Liver (tissue), 9 donors: ENCODE measurements around the gene HDAC6. TPM values are rescaled to one million over a fixed set of nuclear protein-coding genes. Genes with fewer than 3 reads are reported as not detected.

ENCODE experiments used
- DNase-seq: peaks from one replicate; pipeline ENCODE4 v3.0.0-alpha.2; 2017; ENCODE audit warnings: low spot score
- H3K27ac ChIP-seq, 2 donors: one replicate each; pipeline ENCODE4 v1.7.0; 2013; ENCODE audit warnings: inconsistent platforms in 2 of 2, low read length in 2 of 2, control low read depth in 1 of 2, low read depth in 1 of 2, mild to moderate bottlenecking in 1 of 2
- H3K27me3 ChIP-seq, 4 donors: one replicate each; pipeline versions ENCODE4 v1.6.1 to v1.7.0; 2013; ENCODE audit warnings: low read length in 3 of 4, inconsistent platforms in 1 of 4, mild to moderate bottlenecking in 1 of 4, moderate library complexity in 1 of 4; ENCODE audit not compliant: control insufficient read depth in 4 of 4, insufficient read depth in 4 of 4
- H3K36me3 ChIP-seq, 4 donors: one replicate each; pipeline versions ENCODE4 v1.6.1 to v1.7.0; 2013; ENCODE audit warnings: low read length in 3 of 4, mild to moderate bottlenecking in 3 of 4, low read depth in 1 of 4, moderate library complexity in 1 of 4; ENCODE audit not compliant: control insufficient read depth in 4 of 4, insufficient read depth in 3 of 4
- H3K4me1 ChIP-seq, 4 donors: one replicate each; pipeline versions ENCODE4 v1.6.1 to v1.7.0; 2013; ENCODE audit warnings: low read length in 3 of 4, mild to moderate bottlenecking in 3 of 4, moderate library complexity in 1 of 4; ENCODE audit not compliant: control insufficient read depth in 4 of 4, insufficient read depth in 4 of 4
- H3K4me3 ChIP-seq, 3 donors: one replicate each; pipeline versions ENCODE4 v1.6.1 to v1.7.0; 2013; ENCODE audit warnings: low read length in 3 of 3, control low read depth in 1 of 3, low read depth in 1 of 3, mild to moderate bottlenecking in 1 of 3
- H3K9ac ChIP-seq, 2 donors: one replicate each; pipeline ENCODE4 v1.7.0; 2013; ENCODE audit warnings: low read length in 2 of 2, mild to moderate bottlenecking in 2 of 2, moderate library complexity in 2 of 2, control low read depth in 1 of 2, low read depth in 1 of 2
- H3K9me3 ChIP-seq, 4 donors: one replicate each; pipeline versions ENCODE4 v1.6.1 to v1.7.0; 2013; ENCODE audit warnings: low read length in 3 of 4; ENCODE audit not compliant: control insufficient read depth in 4 of 4
- CTCF ChIP-seq: fragments of 150-350 bp; IDR thresholded peaks from 2 replicates; pipeline ENCODE4 v1.5.1; 2017; ENCODE audit warnings: improper control_type of control experiment, low read depth, low read length; ENCODE audit not compliant: missing input control
- EGR1 ChIP-seq, 2 donors: IDR thresholded peaks; 2 replicates each; pipeline ENCODE4 v1.6.1; 2016 to 2018; ENCODE audit warnings: antibody characterized with exemption in 2 of 2, low read depth in 2 of 2
- FOXA1 ChIP-seq: IDR thresholded peaks from 2 replicates; pipeline ENCODE4 v1.6.1; 2016; ENCODE audit warnings: antibody characterized with exemption
- GABPA ChIP-seq, 2 donors: IDR thresholded peaks in 1 of 2; conservative IDR thresholded peaks in 1 of 2; 2 replicates each; pipeline ENCODE4 v1.6.1; 2016; ENCODE audit warnings: antibody characterized with exemption in 2 of 2, mild to moderate bottlenecking in 1 of 2, moderate library complexity in 1 of 2
- HNF4A ChIP-seq, 2 donors: conservative IDR thresholded peaks; 2 replicates each; pipeline ENCODE4 v1.6.1; 2016; ENCODE audit warnings: antibody characterized with exemption in 2 of 2, mild to moderate bottlenecking in 2 of 2
- HNF4G ChIP-seq: IDR thresholded peaks from 2 replicates; pipeline ENCODE4 v1.6.1; 2016; ENCODE audit warnings: antibody characterized with exemption
- JUND ChIP-seq, 2 donors: IDR thresholded peaks; 2 replicates each; pipeline ENCODE4 v1.6.1; 2016; ENCODE audit warnings: antibody characterized with exemption in 2 of 2
- MAX ChIP-seq: IDR thresholded peaks from 2 replicates; pipeline ENCODE4 v1.6.1; 2016; ENCODE audit warnings: antibody characterized with exemption
- NR2F2 ChIP-seq: IDR thresholded peaks from 2 replicates; pipeline ENCODE4 v1.6.1; 2016; ENCODE audit warnings: antibody characterized with exemption
- RAD21 ChIP-seq, 2 donors: IDR thresholded peaks; 2 replicates each; pipeline ENCODE4 v1.6.1; 2016; ENCODE audit warnings: antibody characterized with exemption in 2 of 2, mild to moderate bottlenecking in 2 of 2
- REST ChIP-seq: IDR thresholded peaks from 2 replicates; pipeline ENCODE4 v1.6.1; 2016; ENCODE audit warnings: antibody characterized with exemption, mild to moderate bottlenecking
- RXRA ChIP-seq, 2 donors: IDR thresholded peaks; 2 replicates each; pipeline ENCODE4 v1.6.1; 2017 to 2018; ENCODE audit warnings: antibody characterized with exemption in 2 of 2, mild to moderate bottlenecking in 1 of 2
- TAF1 ChIP-seq: conservative IDR thresholded peaks from 2 replicates; pipeline ENCODE4 v1.6.1; 2016; ENCODE audit warnings: antibody characterized with exemption, mild to moderate bottlenecking
- YY1 ChIP-seq: IDR thresholded peaks from 2 replicates; pipeline ENCODE4 v1.6.1; 2016; ENCODE audit warnings: antibody characterized with exemption, mild to moderate bottlenecking
- ZBTB33 ChIP-seq: IDR thresholded peaks from 2 replicates; pipeline ENCODE4 v1.6.1; 2016; ENCODE audit warnings: antibody characterized with exemption
- WGBS: extraction: QIAGEN DNeasy Blood & Tissue Kit; methylation state at CpG from one replicate; pipeline ENCODE4 v1.1.7; 2013; 5-methylcytosine and 5-hydroxymethylcytosine counted together
- polyA plus RNA-seq, 2 donors: library from polyadenylated mRNA; stranded (reverse) in 1 of 2; unstranded in 1 of 2; fragments of 200-250 nt in 1 of 2; fragments of >200 nt in 1 of 2; fragmentation: Nextera tagmentation in 1 of 2; extraction: Ambion mirVana in 1 of 2; gene quantifications; one replicate each; pipeline versions ENCODE4 v1.2.1 to v1.2.3, GENCODE V29; 2013 to 2015
- total RNA-seq, 2 donors: library from RNA; depleted of rRNA; stranded (reverse); fragments of >200 nt; gene quantifications; one replicate each; pipeline ENCODE4 v1.2.3, GENCODE V29; 2014
- TF ChIP-seq, protein P1 (sequence below): IDR thresholded peaks from 2 replicates; pipeline ENCODE4 v1.6.1; 2016; ENCODE audit warnings: antibody characterized with exemption
- donor health status: healthy.
- donor health status: healthy.
- donor health status: healthy.
- donor health status: healthy.
- donor health status: healthy.

The HDAC6 gene
- total and polyA plus RNA-seq, 4 donors: 48.1 to 80.5 (median 56.8) TPM

DNA sequence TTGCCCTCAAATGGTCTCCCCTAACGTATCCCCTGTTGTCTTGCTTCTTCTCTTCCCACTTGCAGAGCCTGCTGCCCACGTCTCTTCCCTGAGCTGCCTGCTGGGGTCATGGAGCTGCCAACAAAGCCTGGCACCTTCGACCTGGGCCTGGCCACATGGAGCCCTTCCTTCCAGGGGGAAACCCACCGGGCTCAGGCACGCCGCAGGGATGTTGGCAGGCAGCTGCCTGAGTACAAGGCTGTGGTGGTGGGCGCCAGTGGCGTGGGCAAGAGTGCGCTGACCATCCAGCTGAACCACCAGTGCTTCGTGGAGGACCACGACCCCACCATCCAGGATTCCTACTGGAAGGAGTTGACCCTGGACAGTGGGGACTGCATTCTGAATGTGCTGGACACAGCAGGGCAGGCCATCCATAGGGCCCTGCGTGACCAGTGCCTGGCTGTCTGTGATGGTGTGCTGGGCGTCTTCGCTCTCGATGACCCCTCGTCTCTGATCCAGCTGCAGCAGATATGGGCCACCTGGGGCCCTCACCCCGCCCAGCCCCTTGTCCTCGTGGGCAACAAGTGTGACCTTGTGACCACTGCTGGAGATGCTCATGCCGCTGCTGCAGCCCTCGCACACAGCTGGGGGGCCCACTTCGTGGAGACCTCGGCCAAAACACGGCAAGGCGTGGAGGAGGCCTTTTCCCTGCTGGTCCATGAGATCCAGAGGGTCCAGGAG is 27.3 kb downstream of the HDAC6 start:
- DNase-seq: no peak
- no peak overlapping the region for H3K27ac ChIP-seq
- H3K9ac ChIP-seq: no peak overlapping the region
- H3K4me1 ChIP-seq: no peaks in the 10 kb centered on the region
- peaks cover 0 to 2% (median 0%) of the 10 kb centered on the region in 4 donors for H3K9me3 ChIP-seq
- H3K27me3 ChIP-seq: no peaks in the 10 kb centered on the region
- 93% methylated on average over 24 of the region's 24 CpGs for WGBS
- no peak overlapping the region for H3K4me3 ChIP-seq
- TF ChIP-seq ZBTB33 (no peak), JUND (IDR thresholded peaks at IDR 0.05) (no peak), HNF4A (conservative IDR thresholded peaks at IDR 0.05) (no peak), REST (no peak)
- H3K36me3 ChIP-seq: peaks cover 0 to 9% (median 3%) of the 10 kb centered on the region in 4 donors

GRCh38 chrX:48831136-48831908 is 29.5 kb downstream of the HDAC6 start:
- H3K4me3 ChIP-seq: no peak overlapping the region
- no peaks in the 10 kb centered on the region for H3K27me3 ChIP-seq
- H3K9ac ChIP-seq: no peak overlapping the region
- peaks cover 0 to 2% (median 0%) of the 10 kb centered on the region in 4 donors for H3K9me3 ChIP-seq
- no peaks in the 10 kb centered on the region for H3K4me1 ChIP-seq
- whole genome bisulfite sequencing: 28% methylated on average over 58 of the region's 58 CpGs
- H3K36me3 ChIP-seq: no peaks in the 10 kb centered on the region
- DNase-seq: no peak
- no peak overlapping the region for H3K27ac ChIP-seq
- TF ChIP-seq, protein P1, sequence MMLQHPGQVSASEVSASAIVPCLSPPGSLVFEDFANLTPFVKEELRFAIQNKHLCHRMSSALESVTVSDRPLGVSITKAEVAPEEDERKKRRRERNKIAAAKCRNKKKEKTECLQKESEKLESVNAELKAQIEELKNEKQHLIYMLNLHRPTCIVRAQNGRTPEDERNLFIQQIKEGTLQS: no peak
- TF ChIP-seq RAD21 (IDR thresholded peaks at IDR 0.05) (no peak), GABPA (IDR thresholded peaks at IDR 0.05 in 1 of 2, conservative IDR thresholded peaks at IDR 0.05 in 1 of 2) (no peak), FOXA1 (no peak), CTCF (no peak), YY1 (no peak), MAX (no peak), TAF1 (no peak), HNF4A (conservative IDR thresholded peaks at IDR 0.05) (no peak), RXRA (IDR thresholded peaks at IDR 0.05) (no peak), HNF4G (no peak), NR2F2 (no peak), EGR1 (IDR thresholded peaks at IDR 0.05; ENCODE audit: low read depth in 2 of 2) (no peak)
